Measurements from ENCODE around the gene CCNG1. TPM values are rescaled to one million over a fixed set of nuclear protein-coding genes. Genes with fewer than 3 reads are reported as not detected.
"Not testable (repeated sequence)": the region's sequence is repeated elsewhere in the genome, so short reads cannot be mapped to it uniquely, and the experiment has no call there.

The CCNG1 gene
- total RNA-seq, 6 donors from 2014 or later, result 52.5 to 118 (median 73.8) TPM

- ATAC-seq (ENCODE audit: low FRiP score in 2 of 2), result peak; percentile 89
- H3K9me3 ChIP-seq, result no peaks in the 10 kb centered on the region
- 10% methylated on average over 9 of the region's 9 CpGs for WGBS, 2 donors
- TF ChIP-seq EP300 (IDR thresholded peaks at IDR 0.05) (no peak), CTCF (IDR thresholded peaks at IDR 0.05) (peak in 5 of 6 experiments; percentile 76 to 93 (median 80))
- H3K27ac ChIP-seq, result no peak overlapping the region
- peaks cover 0 to 7% (median 1%) of the 10 kb centered on the region in 4 donors for H3K4me1 ChIP-seq
- H3K4me3 ChIP-seq, result no peak overlapping the region
- H3K27me3 ChIP-seq, result no peaks in the 10 kb centered on the region
- peak in 1 of 2 donors; percentile 42 for DNase-seq
- no peaks in the 10 kb centered on the region for H3K36me3 ChIP-seq
Observed at GRCh38 chr5:163408311-163408923, 29.0 kb upstream of the CCNG1 start.

GRCh38 chr5:163409384-163409783 is 28.0 kb upstream of the CCNG1 start:
- Histone ChIP-seq H3K4me1 (peaks cover 0 to 7% (median 1%) of the 10 kb centered on the region in 4 donors), H3K36me3 (no peaks in the 10 kb centered on the region), H3K9me3 (no peaks in the 10 kb centered on the region), H3K27ac (no peak overlapping the region), H3K4me3 (no peak overlapping the region), H3K27me3 (no peaks in the 10 kb centered on the region)
- TF ChIP-seq CTCF (IDR thresholded peaks at IDR 0.05) (no peak), EP300 (IDR thresholded peaks at IDR 0.05) (no peak), POLR2A (IDR thresholded peaks at IDR 0.05) (no peak), POLR2AphosphoS5 (IDR thresholded peaks at IDR 0.05) (no peak)
- WGBS, 2 donors, result 69 to 73% methylated on average over 6 of the region's 6 CpGs
- DNase-seq (no peak), ATAC-seq (ENCODE audit: low FRiP score in 2 of 2) (no peak)

- no peak for ATAC-seq (ENCODE audit: low FRiP score in 2 of 2)
- Histone ChIP-seq H3K27ac (no peak overlapping the region), H3K4me3 (no peak overlapping the region), H3K27me3 (no peaks in the 10 kb centered on the region), H3K9me3 (no peaks in the 10 kb centered on the region), H3K4me1 (peaks cover 0 to 7% (median 1%) of the 10 kb centered on the region in 4 donors), H3K36me3 (no peaks in the 10 kb centered on the region)
- WGBS, 2 donors, result 59 to 70% methylated on average over 2 of the region's 2 CpGs
- TF ChIP-seq EP300 (IDR thresholded peaks at IDR 0.05) (no peak), POLR2AphosphoS5 (IDR thresholded peaks at IDR 0.05) (no peak), POLR2A (IDR thresholded peaks at IDR 0.05) (no peak), CTCF (IDR thresholded peaks at IDR 0.05) (no peak)
- no peak for DNase-seq
Observed at GRCh38 chr5:163410505-163410904, 26.9 kb upstream of the CCNG1 start.

- not testable (repeated sequence) for ATAC-seq (ENCODE audit: low FRiP score in 2 of 2)
- peak in 1 of 2 donors; percentile 45 for DNase-seq
Observed at GRCh38 chr5:163415673-163416072, 21.7 kb upstream of the CCNG1 start.

GRCh38 chr5:163424836-163425235 is 12.6 kb upstream of the CCNG1 start:
- no peaks in the 10 kb centered on the region for H3K4me1 ChIP-seq
- no peaks in the 10 kb centered on the region for H3K27me3 ChIP-seq
- TF ChIP-seq EP300 (IDR thresholded peaks at IDR 0.05) (no peak), POLR2A (IDR thresholded peaks at IDR 0.05) (no peak), POLR2AphosphoS5 (IDR thresholded peaks at IDR 0.05) (no peak), CTCF (IDR thresholded peaks at IDR 0.05) (no peak)
- no peak overlapping the region for H3K27ac ChIP-seq
- H3K9me3 ChIP-seq, result no peaks in the 10 kb centered on the region
- no peak for DNase-seq
- no peak overlapping the region for H3K4me3 ChIP-seq
- H3K36me3 ChIP-seq, result no peaks in the 10 kb centered on the region
- WGBS, 2 donors, result 83 to 100% methylated on average over 1 of the region's 1 CpG
- no peak for ATAC-seq (ENCODE audit: low FRiP score in 2 of 2)

More at GRCh38 chr5:163415673-163416072, 21.7 kb upstream of the CCNG1 start:
- not testable (repeated sequence) for H3K9me3 ChIP-seq, H3K27me3 ChIP-seq, H3K4me3 ChIP-seq, H3K4me1 ChIP-seq, H3K36me3 ChIP-seq, H3K27ac ChIP-seq
- WGBS, 2 donors, result 30 to 43% methylated on average over 15 of the region's 15 CpGs

GRCh38 chr5:163426128-163426527 is 11.3 kb upstream of the CCNG1 start:
- ATAC-seq (ENCODE audit: low FRiP score in 2 of 2); H3K9me3 ChIP-seq; H3K36me3 ChIP-seq; H3K27ac ChIP-seq; H3K4me1 ChIP-seq; H3K4me3 ChIP-seq; H3K27me3 ChIP-seq; DNase-seq: not testable (repeated sequence)
- WGBS, 2 donors, result 30 to 36% methylated on average over 4 of the region's 4 CpGs

Measured in upper lobe of left lung (tissue), 6 donors.